GM21717 (cell line): ENCODE results near the gene KDM5B.
A peak's percentile ranks its signal among the peaks of the same experiment; 100 is the strongest.
"Not testable (repeated sequence)": the region's sequence is repeated elsewhere in the genome, so short reads cannot be mapped to it uniquely, and the experiment has no call there.

ENCODE experiments used
- ATAC-seq: cut with Tn5 transposase; IDR thresholded peaks from one replicate; pipeline ENCODE4 v1.9.1; 2021; ENCODE audit warnings: mild to moderate bottlenecking, moderate library complexity; ENCODE audit not compliant: unreplicated experiment

Gene KDM5B

DNA sequence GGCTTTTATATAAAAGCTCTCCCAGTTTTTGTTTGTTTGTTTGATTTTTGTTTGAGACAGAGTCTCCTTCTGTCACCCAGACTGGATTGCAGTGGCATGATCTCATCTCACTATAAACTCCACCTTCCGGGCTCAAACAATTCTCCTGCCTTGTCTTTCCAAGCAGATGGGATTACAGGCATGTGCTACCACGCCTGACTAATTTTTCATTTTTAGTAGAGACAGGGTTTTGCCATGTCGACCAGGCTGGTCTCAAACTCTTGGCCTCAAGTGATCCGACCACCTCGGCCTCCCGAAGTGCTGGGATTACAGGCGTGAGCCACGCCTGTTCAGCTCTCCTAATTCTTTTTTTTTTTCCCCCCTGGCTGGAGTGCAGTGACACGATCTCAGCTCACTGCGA lies 6.9 kb upstream of the KDM5B start:
- ATAC-seq = no peak

DNA sequence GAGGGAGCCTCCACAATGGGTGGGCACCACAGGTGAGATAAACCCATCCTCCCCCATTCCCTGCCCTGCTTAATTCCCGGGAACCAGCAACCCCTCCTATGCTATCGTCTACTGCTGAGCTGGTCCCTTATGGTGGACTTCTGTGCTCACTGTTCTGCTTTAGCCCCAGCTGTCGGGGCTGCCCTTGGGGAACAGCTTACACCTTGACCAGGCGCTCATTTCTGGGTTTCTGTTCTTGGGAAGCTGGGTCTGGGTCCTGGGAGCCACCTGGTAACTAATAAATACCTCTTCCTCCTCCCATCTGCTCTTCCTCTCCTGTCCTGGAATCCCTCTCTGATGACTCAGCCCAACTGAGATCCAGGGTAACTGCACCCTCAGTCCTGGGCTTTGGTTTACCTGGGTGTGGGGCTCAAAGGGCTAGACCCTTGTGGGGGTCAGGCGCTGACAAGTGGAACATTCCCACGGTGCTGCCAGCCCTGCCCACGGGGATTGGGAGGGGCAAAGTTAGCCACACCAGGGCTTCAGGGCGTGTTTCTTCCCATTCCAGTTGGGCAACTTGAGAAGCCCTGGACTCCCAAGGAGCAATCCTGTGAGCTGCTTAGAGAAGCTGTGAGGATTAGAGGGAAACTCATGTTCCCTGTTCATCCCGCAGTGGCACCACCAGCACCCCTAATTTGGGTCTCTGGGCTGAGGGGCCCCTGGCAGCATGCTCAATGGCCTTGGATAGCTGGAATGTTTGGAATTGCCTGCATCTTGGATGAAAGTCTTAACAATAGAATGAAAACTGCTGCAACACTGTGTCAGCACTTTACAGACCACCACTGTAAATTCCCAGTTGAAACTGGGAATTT lies 4.2 kb upstream of the KDM5B start:
- no peak for ATAC-seq

DNA sequence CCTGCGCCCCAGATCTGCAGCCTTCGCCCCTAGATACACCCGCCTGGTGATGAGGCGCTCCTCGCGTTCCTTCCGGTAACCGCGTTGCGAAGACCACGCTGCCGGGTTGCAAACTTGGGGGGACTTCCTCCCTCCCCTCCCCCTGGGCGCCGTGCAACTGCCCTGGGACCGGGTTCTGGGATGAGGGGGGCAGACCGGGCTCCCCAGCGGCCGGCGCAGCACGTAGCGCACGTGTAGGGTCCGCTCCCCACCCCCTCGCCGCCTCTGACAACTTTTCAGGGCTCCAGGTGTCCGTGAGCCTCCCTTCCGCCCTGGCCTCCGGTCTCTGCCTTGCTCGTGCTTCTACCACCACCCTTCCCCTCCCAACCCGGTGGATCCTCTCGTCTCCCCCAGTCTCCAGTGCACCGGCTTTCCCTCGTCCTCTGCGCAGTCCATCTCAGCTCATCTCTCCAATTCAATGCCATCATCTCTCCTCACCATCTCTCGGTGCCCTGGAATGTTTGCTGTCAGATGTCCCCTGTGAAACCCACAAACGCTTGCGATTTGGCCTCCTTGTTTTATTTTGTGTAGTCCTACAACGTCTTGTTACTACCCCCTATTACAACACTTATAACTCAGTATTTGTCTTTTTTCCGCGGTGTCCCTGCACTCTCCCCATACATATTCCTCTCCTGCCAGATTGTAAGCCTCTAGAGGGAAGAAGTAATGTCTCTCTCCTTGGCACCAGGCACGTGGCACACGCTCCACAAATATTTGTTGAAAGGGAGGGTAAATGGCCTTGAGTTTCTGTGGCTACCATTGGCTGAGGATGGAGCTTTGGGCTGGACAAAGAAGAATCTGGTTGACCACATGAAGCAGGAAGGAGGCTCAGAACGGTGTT lies 3.3 kb upstream of the KDM5B start:
- ATAC-seq = no peak

DNA sequence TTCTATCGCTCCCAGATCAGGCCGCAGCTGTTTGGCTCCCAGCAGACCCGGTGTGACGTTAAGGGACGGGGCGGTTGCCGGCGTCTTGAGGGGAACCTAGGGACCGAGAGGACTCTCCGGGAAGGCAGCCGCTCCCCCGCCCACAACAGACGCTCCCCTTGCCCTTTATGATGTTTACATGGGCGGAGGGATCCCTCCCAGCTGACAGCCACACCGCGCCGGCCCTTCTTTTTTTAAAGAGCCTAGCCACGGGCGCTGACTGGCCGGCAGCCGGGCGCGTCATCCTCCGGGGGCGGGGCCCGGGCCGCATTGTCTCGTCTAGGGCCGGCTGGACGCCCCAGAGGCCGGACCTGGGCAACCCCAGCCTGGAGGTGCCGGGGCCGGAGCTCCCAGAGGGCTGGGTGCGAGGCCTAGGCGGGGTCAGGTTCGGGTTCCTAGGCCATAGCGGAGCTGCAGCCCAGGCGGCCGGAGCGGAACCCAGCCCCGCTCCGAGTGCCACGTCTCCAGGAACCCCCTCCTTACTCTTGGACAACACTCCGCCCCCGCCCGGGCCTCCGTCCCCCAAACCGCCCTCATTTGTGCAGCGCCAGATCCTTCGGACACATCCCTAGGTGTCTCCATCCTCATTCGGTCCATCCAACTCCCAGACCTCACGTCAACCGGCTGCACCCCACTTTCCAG lies 2.5 kb upstream of the KDM5B start, which contains the start of gene PCAT6:
TSS of gene PCAT6 (plus strand) at position 340 of the 681 bp plus-strand sequence.
- ATAC-seq = peak; percentile 73

DNA sequence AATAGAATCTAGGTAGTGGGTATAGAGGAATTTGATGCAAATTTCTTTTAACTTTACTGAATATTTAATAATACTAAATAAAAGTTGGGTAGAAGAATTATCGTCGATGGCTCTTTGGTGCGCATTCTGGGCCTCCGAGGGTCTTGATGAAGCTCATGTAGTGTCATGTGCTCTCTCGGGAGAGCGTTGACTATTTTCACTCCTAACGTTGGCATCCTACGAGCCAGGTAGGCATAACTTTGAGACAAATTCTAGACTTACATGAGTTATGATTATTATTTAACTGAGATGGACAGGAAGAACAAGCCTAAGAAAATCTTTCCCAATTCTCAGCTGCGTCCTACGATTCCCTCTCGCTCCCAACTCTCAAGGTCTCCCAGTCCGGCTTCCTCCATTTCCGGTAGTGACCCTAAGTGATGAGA lies 2.0 kb upstream of the KDM5B start:
- ATAC-seq = no peak

DNA sequence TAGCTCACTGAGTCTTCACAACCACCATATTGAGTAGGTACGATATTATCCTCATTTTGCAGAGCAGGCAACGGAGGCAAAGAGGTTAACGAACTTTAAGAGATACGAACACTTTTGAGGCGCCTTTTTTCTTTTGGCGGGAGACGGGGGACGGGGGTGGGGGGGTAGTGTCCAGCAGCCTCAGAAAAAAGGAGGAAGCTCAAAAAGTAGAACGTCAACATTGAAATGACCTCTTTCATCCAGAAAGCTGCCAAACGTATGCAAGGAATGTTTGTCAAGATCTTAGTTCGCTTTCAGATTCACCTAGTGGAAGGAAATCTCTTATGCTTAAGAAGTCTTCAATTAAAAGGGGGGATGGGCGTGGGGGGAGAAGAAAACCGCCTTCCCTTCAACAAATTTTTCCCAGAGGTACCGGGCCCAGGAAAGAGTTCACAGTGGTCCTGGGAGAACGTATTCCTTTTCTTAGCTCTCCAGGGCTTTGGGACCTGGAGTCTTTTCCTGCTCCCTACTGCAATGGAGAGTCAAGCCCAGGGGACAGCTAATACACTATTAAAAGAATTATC lies 1.5 kb upstream of the KDM5B start:
- ATAC-seq = no peak

DNA sequence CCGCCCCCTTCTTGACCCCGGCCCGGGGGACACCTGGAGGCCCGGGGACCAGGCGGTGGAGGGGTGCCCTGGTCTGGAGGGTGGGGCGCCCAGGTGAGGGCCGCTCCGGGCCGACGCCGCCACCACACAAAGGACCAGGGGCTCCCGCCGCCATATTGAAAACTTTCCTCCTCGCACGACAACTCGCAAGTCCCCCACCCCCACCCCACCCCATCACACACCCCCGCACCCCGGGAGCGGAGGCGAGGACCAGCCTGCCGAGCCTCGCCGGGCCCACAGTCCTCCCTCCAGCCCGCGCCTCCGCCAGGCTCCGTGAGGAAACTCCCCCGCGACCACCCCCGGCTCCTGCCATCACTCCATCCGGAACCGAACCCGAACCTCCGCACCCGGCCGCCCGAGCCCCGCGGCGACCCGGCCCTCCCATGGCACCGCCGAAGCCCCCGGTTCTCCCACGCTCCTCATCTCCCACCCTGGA lies 733 bp downstream of the KDM5B start:
- ATAC-seq = no peak

DNA sequence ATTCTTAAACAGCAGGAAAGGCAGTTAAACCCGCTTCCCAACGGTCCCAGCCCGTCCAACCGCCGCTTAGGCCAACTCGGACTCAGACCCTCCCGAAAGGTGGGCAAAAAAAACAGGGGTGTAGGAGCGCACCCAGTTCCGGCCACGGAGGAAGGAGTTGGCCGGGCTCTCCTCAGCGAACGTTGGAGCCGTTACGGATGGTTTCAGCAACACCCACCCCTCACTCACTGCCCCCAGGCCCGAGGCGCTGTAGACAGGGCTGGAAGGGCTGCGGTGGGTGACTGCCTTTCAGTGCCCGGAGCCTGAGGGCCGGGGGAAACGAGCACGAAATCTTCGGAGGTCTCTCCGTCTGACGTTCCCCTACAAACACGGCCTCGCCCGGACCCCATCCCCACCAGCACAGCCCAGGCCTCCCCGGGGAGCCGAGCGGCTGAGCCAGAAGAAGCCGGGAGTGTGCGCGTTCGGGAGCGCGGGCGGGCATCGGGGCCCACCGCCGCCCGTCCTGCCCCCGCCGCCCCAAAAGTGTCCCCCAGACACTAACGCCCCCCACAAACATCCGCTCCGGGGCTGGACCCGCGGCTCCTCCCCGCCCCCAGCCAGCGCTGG lies 1.3 kb downstream of the KDM5B start:
- ATAC-seq = no peak

DNA sequence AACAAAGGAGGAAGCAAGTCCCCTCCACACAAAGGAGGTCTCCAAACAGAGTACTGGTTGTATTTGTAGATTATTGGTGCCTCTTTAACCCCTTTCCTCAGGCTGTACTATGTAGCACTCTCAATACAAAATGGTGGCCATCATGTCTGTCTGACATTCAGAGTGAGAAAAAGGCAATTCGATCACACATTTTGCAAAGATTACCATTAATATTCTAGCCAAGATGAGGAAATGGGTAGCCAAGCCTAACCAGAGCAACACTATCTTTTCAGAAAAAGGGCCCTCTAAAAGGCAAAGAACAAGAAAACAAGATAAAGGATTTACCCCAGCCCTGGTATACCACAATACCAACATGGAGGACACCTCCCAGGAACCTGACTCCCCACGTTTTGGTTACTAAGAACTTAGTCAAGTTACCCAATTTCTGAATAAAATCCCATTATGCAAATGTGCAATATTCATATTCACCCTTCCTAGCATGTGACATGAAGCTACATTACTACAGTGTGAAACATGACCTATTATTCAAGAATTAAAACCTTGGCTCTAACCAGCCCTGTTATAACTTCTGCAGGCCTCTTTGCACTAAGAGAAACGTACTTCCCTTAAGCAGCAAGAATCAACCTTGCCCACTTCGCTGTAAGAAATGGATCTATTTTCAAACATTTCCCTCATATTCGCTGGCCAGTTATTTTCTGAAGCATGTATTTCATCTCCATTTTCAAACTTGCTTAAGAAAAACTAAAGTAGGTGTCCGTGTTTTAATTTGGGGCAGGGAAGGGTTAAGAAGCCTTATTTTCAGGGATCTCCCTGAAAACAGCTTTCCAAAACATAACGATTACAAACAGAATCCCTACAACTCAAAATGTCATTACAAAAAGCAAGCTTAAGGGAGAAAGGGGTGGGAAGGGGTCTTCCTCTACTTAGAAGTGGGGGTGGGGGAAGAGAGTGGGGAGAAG lies 2.1 kb downstream of the KDM5B start:
- ATAC-seq = no peak

DNA sequence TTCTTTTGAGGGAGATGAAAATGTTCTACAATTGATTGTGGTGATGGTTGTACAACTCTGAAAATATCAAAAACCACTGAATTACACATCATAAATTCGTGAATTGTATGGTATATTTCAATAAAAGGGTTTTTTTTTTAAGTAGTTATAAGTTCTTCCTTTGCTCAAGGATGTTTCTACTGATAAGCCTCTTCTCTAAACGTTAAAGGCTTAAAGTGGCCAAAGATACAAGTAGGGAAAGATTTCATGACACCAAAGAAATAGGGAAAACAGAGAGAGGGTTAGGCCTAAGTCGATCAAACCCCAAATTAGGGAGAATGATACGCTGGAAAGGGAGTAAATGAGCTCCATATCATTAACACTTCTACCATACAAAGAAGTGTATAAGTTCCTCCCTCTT lies 4.1 kb downstream of the KDM5B start:
- no peak for ATAC-seq

DNA sequence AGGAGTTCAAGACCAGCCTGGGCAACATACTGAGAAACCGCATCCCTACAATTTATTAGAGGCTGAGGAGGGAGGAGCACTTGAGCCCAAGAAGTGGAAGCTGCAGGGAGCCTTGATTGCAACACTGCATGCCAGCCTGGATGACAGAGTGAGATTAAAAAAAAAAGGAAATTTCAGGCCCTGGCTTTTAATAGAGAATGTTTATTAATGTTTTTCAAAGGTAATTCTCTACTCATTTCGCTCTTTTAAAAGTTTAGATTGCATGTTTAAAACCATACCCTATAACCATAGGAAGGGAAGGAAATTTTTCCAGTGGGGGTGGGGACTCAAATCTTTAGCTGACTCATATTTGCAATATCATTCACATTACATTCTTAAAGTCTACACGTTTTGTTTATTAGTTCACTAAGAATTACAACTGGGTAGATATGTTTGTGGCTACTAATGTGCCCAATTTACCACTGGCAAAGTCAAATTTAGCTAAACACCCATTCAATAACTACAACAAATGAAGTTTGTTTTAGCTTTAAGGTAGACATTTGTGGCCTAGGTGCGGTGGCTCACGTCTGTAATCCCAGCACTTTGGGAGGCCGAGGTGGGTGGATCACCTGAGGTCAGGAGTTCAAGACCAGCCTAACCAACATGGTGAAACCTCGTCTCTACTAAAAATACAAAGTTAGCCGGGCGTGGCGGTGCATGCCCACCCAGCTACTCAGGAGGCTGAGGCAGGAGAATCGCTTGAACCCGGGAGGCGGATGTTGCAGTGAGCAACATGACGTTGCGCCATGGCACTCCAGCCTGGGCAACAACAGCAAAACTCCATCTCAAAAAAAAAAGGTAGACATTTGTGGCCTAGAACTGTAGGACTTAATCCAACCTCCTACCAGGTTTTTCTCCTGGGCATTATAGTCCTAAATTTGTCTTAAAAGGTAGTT lies 5.0 kb downstream of the KDM5B start:
- no peak for ATAC-seq

DNA sequence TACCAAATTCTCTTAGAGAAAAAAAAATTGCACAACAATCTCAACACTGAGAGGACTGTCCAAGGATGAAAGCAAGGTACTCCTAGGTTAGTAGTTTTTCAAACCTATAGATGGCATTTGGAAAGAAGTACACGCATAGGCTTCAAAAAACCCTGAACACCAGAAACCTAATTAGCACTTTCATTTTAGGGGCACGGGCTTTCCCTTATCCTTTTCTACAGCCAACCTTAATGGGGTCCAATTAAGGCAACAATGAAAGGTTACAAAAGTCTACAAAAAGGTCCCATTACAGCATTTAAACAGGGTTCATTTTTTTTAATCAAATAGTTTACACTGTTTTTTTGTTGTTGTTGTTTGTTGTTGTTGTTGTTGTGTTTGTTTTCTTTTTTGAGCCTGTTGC lies 6.2 kb downstream of the KDM5B start:
- no peak for ATAC-seq

DNA sequence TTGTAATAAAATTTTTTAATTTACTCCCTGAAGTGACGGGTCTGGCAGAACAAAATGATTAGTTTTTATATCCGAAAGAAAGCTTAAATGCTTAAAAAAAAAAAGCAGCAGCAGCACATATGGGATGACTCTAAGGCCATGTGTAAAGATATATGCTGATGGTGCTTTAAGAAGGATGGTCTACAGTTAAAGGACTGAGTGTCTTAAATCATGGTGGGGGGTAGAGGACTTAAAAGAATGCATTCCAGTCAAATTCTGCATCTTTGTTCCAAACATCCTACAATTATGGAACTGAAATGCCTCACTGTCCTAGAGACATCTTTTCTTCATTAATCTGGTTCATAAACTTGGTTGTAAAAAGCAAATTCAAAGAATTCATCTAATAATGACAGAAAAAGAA lies 7.0 kb downstream of the KDM5B start:
- no peak for ATAC-seq

DNA sequence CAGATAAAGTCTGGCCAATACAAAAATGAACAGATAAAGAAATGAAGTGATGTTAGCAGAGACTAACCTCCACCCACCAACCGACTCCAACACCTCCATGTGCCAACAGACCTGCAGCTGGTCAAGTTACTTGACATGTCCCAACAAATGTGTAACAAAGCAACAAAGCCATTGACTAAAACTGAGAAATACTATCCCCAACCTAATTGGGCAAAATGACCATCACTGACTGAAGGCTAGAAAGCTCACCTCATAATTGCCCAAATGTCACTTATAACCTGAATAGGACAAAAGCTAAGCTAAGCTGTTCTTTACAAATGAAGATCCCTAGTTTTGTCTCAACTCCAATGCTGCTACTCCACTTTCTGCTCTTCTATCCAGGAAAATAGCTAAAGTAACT lies 7.5 kb downstream of the KDM5B start:
- no peak for ATAC-seq

DNA sequence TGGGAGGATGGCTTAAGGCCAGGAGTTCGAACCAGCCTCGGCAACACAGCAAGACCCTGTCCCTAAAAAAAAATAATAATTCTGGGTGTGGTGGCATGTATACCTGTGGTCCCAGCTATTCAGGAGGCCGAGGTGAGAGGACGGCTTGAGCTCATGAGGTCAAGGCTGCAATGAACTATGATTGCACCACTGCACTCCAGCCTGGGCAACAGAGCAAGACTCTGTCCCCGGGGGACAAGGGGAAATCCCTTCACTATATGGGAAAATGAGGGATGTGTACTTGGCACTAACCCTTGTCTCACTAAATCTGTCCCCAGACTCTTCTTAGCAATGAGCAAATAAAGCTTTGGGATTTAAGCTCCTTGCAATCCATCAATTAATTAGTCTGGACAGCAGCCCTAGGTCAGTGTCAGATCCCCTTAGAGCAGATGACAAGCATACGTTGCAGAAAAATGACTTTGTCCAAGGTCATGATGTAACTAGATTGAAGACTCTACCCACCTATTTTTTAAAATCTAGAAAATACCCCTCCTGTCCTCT lies 9.4 kb downstream of the KDM5B start:
- no peak for ATAC-seq

DNA sequence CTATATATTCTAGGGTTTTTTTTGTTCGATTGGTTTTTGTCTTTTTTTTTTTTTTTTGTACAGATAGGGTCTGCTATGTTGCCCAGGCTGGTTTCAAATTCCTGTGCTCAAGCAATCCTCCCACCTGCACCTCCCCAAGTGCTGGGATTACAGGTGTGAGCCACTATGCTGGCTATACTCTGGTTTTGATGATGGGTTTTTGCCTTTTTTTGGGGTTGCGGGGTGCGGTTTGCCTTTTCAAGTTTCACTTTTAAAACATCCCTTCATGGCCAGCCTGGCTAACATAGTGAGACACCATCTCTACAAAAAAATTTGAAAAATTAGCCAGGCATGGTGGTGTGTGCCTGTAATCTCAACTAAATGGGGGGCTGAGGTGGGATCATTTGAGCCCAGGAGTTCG lies 10.0 kb downstream of the KDM5B start:
- no peak for ATAC-seq

DNA sequence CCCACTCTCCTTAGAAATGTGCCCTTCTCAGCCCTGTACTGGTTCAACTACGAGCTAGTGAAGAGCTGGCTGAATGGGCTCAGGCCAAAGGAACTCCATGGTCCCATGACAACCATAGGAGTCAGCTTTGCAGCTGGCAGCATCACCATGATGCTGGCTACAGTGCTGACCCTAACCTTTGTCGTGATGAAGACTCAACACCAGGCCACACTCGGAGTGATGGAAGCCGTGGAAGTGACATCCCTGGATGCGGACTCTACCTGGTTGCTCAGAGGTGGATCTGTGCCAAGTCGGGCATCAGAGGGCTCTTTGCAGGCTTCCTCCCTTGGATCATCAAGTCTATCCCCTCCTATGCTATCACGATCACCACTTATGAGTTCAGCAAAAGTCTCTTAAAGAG lies 11.6 kb downstream of the KDM5B start:
- no peak for ATAC-seq

DNA sequence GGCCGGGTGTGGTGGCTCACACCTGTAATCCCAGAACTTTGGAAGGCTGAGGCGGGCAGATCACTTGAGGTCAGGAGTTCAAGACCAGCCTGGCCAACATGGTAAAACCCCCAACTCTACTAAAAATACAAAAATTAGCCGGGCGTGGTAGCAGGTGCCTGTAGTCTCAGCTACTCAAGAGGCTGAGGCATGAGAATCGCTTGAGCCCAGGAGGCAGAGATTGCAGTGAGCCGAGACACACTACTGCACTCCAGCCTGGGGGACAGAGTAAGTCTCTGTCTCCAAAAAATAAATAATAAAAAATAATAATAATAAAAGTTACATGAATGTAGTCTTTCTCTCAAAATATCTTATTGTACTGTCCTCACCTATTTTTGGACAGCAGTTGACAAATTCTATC lies 13.3 kb downstream of the KDM5B start:
- ATAC-seq = not testable (repeated sequence)
